Endodermal cell (in vitro differentiated cells): ENCODE results near the gene RNF114. TPM values are rescaled to one million over a fixed set of nuclear protein-coding genes. Genes with fewer than 3 reads are reported as not detected.

Experiments
- DNase-seq: peaks from one replicate; pipeline ENCODE4 v3.0.0-alpha.2; 2017
- H3K27ac ChIP-seq: 2 replicates; pipeline ENCODE4 v1.5.1; 2013; ENCODE audit warnings: mild to moderate bottlenecking, low read depth, low read length, moderate library complexity
- H3K27me3 ChIP-seq: 2 replicates; pipeline ENCODE4 v1.6.1; 2013; ENCODE audit warnings: mild to moderate bottlenecking, low read length, moderate library complexity; ENCODE audit not compliant: insufficient read depth, control insufficient read depth, poor library complexity, severe bottlenecking
- H3K36me3 ChIP-seq: 2 replicates; pipeline ENCODE4 v1.7.0; 2013; ENCODE audit warnings: mild to moderate bottlenecking, low read length, moderate library complexity; ENCODE audit not compliant: control insufficient read depth, insufficient read depth
- H3K4me1 ChIP-seq: one replicate; pipeline ENCODE4 v1.7.0; 2013; ENCODE audit warnings: low read length; ENCODE audit not compliant: control insufficient read depth, insufficient read depth
- H3K4me3 ChIP-seq: 2 replicates; pipeline ENCODE4 v1.5.1; 2013; ENCODE audit warnings: mild to moderate bottlenecking, low read length, moderate library complexity
- H3K9ac ChIP-seq: 2 replicates; pipeline ENCODE4 v1.6.1; 2013; ENCODE audit warnings: mild to moderate bottlenecking, low read length, moderate library complexity; ENCODE audit not compliant: poor library complexity, severe bottlenecking; ENCODE audit errors: extremely low read depth
- H3K9me3 ChIP-seq: 2 replicates; pipeline ENCODE4 v1.6.1; 2013; ENCODE audit warnings: mild to moderate bottlenecking, low read length, moderate library complexity; ENCODE audit not compliant: control insufficient read depth
- H3K27ac Mint-ChIP-seq: 2 replicates; pipeline ENCODE4 v1.8.0; 2020; ENCODE audit warnings: mixed read lengths
- H3K27me3 Mint-ChIP-seq: 2 replicates; pipeline ENCODE4 v1.8.0; 2021; ENCODE audit warnings: mild to moderate bottlenecking, mixed read lengths; ENCODE audit not compliant: insufficient read depth
- H3K36me3 Mint-ChIP-seq: 2 replicates; pipeline ENCODE4 v1.8.0; 2020; ENCODE audit warnings: low read depth, mixed read lengths
- H3K4me1 Mint-ChIP-seq: 2 replicates; pipeline ENCODE4 v1.8.0; 2020; ENCODE audit warnings: mixed read lengths
- H3K4me3 Mint-ChIP-seq: 2 replicates; pipeline ENCODE4 v1.8.0; 2020; ENCODE audit warnings: mild to moderate bottlenecking, moderate library complexity, mixed read lengths
- H3K9me3 Mint-ChIP-seq: 2 replicates; pipeline ENCODE4 v1.8.0; 2020; ENCODE audit warnings: mild to moderate bottlenecking, mixed read lengths
- CTCF ChIP-seq: fragments of 200-600 bp; sonication (generic); conservative IDR thresholded peaks from 2 replicates; pipeline ENCODE4 v1.5.0; 2021; ENCODE audit warnings: antibody characterized with exemption, mild to moderate bottlenecking
- WGBS, 2 experiments: methylation state at CpG; one replicate each; pipeline versions ENCODE4 v1.1.5 to v1.1.7; 2013; ENCODE audit warnings: missing lambda C conversion rate in 2 of 2, mixed read lengths in 1 of 2; ENCODE audit not compliant: insufficient coverage in 1 of 2, insufficient read length in 1 of 2; 5-methylcytosine and 5-hydroxymethylcytosine counted together
- total RNA-seq, 2 donors: library from RNA; stranded (reverse); fragmentation: NEBNext Ultra II Directional in 1 of 2; extraction: Animal tissue kit (Norgen Biotek cat#: 25700) in 1 of 2; gene quantifications; 2 replicates in 1 of 2; 3 replicates in 1 of 2; pipeline ENCODE4 v1.2.1, GENCODE V29; 2021

The RNF114 gene
- total RNA-seq, 2 donors from 2014 or later, result 48.8 to 52.5 TPM

- Mint-ChIP-seq H3K27ac (no peak overlapping the region), H3K9me3 (no peaks in the 10 kb centered on the region), H3K4me3 (no peak overlapping the region), H3K4me1 (no peaks in the 10 kb centered on the region), H3K27me3 (no peaks in the 10 kb centered on the region), H3K36me3 (peaks cover 37% of the 10 kb centered on the region)
- peaks cover 53% of the 10 kb centered on the region for H3K36me3 ChIP-seq
- H3K27me3 ChIP-seq, result no peaks in the 10 kb centered on the region
- no peaks in the 10 kb centered on the region for H3K4me1 ChIP-seq
- H3K27ac ChIP-seq, result no peak overlapping the region
- DNase-seq, result no peak
- no peak overlapping the region for H3K9ac ChIP-seq
- no peak overlapping the region for H3K4me3 ChIP-seq
- WGBS, 2 experiments, result 94 to 98% methylated on average over 17 to 19 of the region's 19 CpGs
- H3K9me3 ChIP-seq, result no peaks in the 10 kb centered on the region
- no peak for TF ChIP-seq CTCF
Measured at GRCh38 chr20:49907405-49908257, 28.6 kb upstream of the RNF114 start.

- H3K27ac ChIP-seq, result no peak overlapping the region
- H3K4me3 ChIP-seq, result no peak overlapping the region
- no peaks in the 10 kb centered on the region for H3K9me3 Mint-ChIP-seq
- DNase-seq, result no peak
- peaks cover 53% of the 10 kb centered on the region for H3K36me3 ChIP-seq
- no peak for TF ChIP-seq CTCF
- H3K9me3 ChIP-seq, result no peaks in the 10 kb centered on the region
- 96 to 97% methylated on average over 11 of the region's 11 CpGs for WGBS, 2 experiments
- no peaks in the 10 kb centered on the region for H3K27me3 Mint-ChIP-seq
- H3K9ac ChIP-seq, result no peak overlapping the region
- H3K27me3 ChIP-seq, result no peaks in the 10 kb centered on the region
- H3K4me3 Mint-ChIP-seq, result no peak overlapping the region
- H3K27ac Mint-ChIP-seq, result no peak overlapping the region
- H3K4me1 ChIP-seq, result no peaks in the 10 kb centered on the region
- no peaks in the 10 kb centered on the region for H3K4me1 Mint-ChIP-seq
- H3K36me3 Mint-ChIP-seq, result peaks cover 35% of the 10 kb centered on the region
Measured at GRCh38 chr20:49908258-49908565, 28.0 kb upstream of the RNF114 start.

- no peak overlapping the region for H3K9ac ChIP-seq
- 71 to 82% methylated on average over 19 to 28 of the region's 28 CpGs for WGBS, 2 experiments
- H3K36me3 ChIP-seq, result peaks cover 41% of the 10 kb centered on the region
- Mint-ChIP-seq H3K9me3 (no peaks in the 10 kb centered on the region), H3K36me3 (peaks cover 26% of the 10 kb centered on the region), H3K27ac (peak overlapping the region; percentile 80), H3K27me3 (no peaks in the 10 kb centered on the region), H3K4me3 (no peak overlapping the region), H3K4me1 (peaks cover 13% of the 10 kb centered on the region)
- H3K27me3 ChIP-seq, result no peaks in the 10 kb centered on the region
- no peak overlapping the region for H3K4me3 ChIP-seq
- H3K4me1 ChIP-seq, result peaks cover 6% of the 10 kb centered on the region
- TF ChIP-seq CTCF, result peak; percentile 77
- no peaks in the 10 kb centered on the region for H3K9me3 ChIP-seq
- peak overlapping the region; percentile 62 for H3K27ac ChIP-seq
- peak; percentile 81 for DNase-seq
Measured at GRCh38 chr20:49909499-49910339, 26.5 kb upstream of the RNF114 start.
